Fibroblast of peridontal ligament (primary cell): ENCODE results near the gene GALNTL6.
"Not testable (repeated sequence)": the region's sequence is repeated elsewhere in the genome, so short reads cannot be mapped to it uniquely, and the experiment has no call there.

Source experiments
- DNase-seq: peaks from one replicate; pipeline ENCODE4 v3.0.0-alpha.2; 2010; ENCODE audit errors: extremely low read depth

GALNTL6 gene

GRCh38 chr4:172660251-172660650 is 847.0 kb downstream of the GALNTL6 start:
- no peak for DNase-seq

GRCh38 chr4:172662113-172662512 is 848.9 kb downstream of the GALNTL6 start:
- no peak for DNase-seq

- peak; percentile 50 for DNase-seq
Measured at GRCh38 chr4:172666711-172667368, 853.6 kb downstream of the GALNTL6 start.

- no peak for DNase-seq
Measured at GRCh38 chr4:172674811-172675210, 861.6 kb downstream of the GALNTL6 start.

- no peak for DNase-seq
Measured at GRCh38 chr4:172675232-172675631, 862.0 kb downstream of the GALNTL6 start.

GRCh38 chr4:172680691-172681090 is 867.5 kb downstream of the GALNTL6 start:
- peak; percentile 61 for DNase-seq

GRCh38 chr4:172683021-172683420 is 869.8 kb downstream of the GALNTL6 start:
- DNase-seq: peak; percentile 70

GRCh38 chr4:172686021-172686420 is 872.8 kb downstream of the GALNTL6 start:
- DNase-seq: no peak

- peak; percentile 4 for DNase-seq
Measured at GRCh38 chr4:172688534-172688933, 875.3 kb downstream of the GALNTL6 start.

- DNase-seq: no peak
Measured at GRCh38 chr4:172691552-172691951, 878.3 kb downstream of the GALNTL6 start.

GRCh38 chr4:172692701-172693100 is 879.5 kb downstream of the GALNTL6 start:
- DNase-seq: no peak

GRCh38 chr4:172698256-172698655 is 885.1 kb downstream of the GALNTL6 start:
- DNase-seq: no peak

- DNase-seq: no peak
Measured at GRCh38 chr4:172705565-172705964, 892.4 kb downstream of the GALNTL6 start.

- no peak for DNase-seq
Measured at GRCh38 chr4:172706000-172706399, 892.8 kb downstream of the GALNTL6 start.

- DNase-seq: no peak
Measured at GRCh38 chr4:172707622-172708021, 894.4 kb downstream of the GALNTL6 start.

- DNase-seq: no peak
Measured at GRCh38 chr4:172708184-172708583, 895.0 kb downstream of the GALNTL6 start.

GRCh38 chr4:172709376-172709775 is 896.2 kb downstream of the GALNTL6 start:
- DNase-seq: no peak

GRCh38 chr4:172716291-172716690 is 903.1 kb downstream of the GALNTL6 start:
- DNase-seq: no peak

- DNase-seq: no peak
Measured at GRCh38 chr4:172721659-172722058, 908.5 kb downstream of the GALNTL6 start.

GRCh38 chr4:172725581-172725980 is 912.4 kb downstream of the GALNTL6 start:
- DNase-seq: no peak

- no peak for DNase-seq
Measured at GRCh38 chr4:172726001-172726423, 912.8 kb downstream of the GALNTL6 start.

GRCh38 chr4:172727631-172728030 is 914.4 kb downstream of the GALNTL6 start:
- no peak for DNase-seq

- DNase-seq: not testable (repeated sequence)
Measured at GRCh38 chr4:172733645-172734044, 920.4 kb downstream of the GALNTL6 start.

- DNase-seq: no peak
Measured at GRCh38 chr4:172734555-172734954, 921.4 kb downstream of the GALNTL6 start.
